BLaER1 (cell line): ENCODE results near the gene NAV2.
A peak's percentile ranks its signal among the peaks of the same experiment; 100 is the strongest.

Source experiments
- H3K27ac ChIP-seq: shearing (Covaris generic); formaldehyde crosslinking; 2 replicates; pipeline ENCODE4 v1.8.1; 2022
- H3K27me3 ChIP-seq: shearing (Covaris generic); formaldehyde crosslinking; 2 replicates; pipeline ENCODE4 v1.8.1; 2022
- H3K36me3 ChIP-seq: shearing (Covaris generic); formaldehyde crosslinking; 2 replicates; pipeline ENCODE4 v1.8.1; 2022
- H3K4me1 ChIP-seq: shearing (Covaris generic); formaldehyde crosslinking; 2 replicates; pipeline ENCODE4 v1.8.1; 2022
- H3K4me2 ChIP-seq: shearing (Covaris generic); formaldehyde crosslinking; 2 replicates; pipeline ENCODE4 v1.8.1; 2022
- H3K4me3 ChIP-seq: shearing (Covaris generic); formaldehyde crosslinking; 2 replicates; pipeline ENCODE4 v1.8.1; 2022
- H3K9ac ChIP-seq: shearing (Covaris generic); formaldehyde crosslinking; 2 replicates; pipeline ENCODE4 v1.8.1; 2022
- H3K9me3 ChIP-seq: shearing (Covaris generic); formaldehyde crosslinking; 2 replicates; pipeline ENCODE4 v1.8.1; 2022
- H4K20me1 ChIP-seq: shearing (Covaris generic); formaldehyde crosslinking; 2 replicates; pipeline ENCODE4 v1.8.1; 2022
- Cebpa-rat ChIP-seq: shearing (Covaris generic); IDR thresholded peaks from 2 replicates; pipeline ENCODE4 v1.8.1; 2022

The NAV2 gene

GRCh38 chr11:20013346-20014066, 300.9 kb downstream of the NAV2 start:
- H3K4me1 ChIP-seq: peaks cover 23% of the 10 kb centered on the region
- no peaks in the 10 kb centered on the region for H4K20me1 ChIP-seq
- H3K4me2 ChIP-seq: peak overlapping the region; percentile 18; the same call in 1 of the 2 replicates
- H3K27ac ChIP-seq: no peak overlapping the region
- no peaks in the 10 kb centered on the region for H3K27me3 ChIP-seq
- H3K4me3 ChIP-seq: no peak overlapping the region
- TF ChIP-seq Cebpa-rat: no peak
- H3K9me3 ChIP-seq: no peaks in the 10 kb centered on the region
- H3K9ac ChIP-seq: no peak overlapping the region
- no peaks in the 10 kb centered on the region for H3K36me3 ChIP-seq

DNA sequence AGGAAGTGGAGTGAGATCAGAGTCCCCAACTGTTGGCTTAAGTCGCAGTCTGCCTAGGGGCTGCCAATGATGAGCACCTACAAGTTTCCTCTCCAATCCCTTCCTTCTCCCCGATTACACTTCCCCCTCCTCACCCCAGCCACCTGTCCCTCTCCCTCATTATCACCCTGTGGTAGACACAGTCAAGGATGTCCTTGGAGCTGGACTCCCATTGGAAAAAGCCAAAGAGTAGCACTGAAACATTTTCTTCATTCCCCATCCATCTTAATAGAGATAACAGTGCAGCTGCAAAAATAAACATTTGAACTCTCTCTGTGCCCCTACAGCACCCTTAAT, 301.4 kb downstream of the NAV2 start:
- H3K27me3 ChIP-seq: no peaks in the 10 kb centered on the region
- no peak for TF ChIP-seq Cebpa-rat
- H4K20me1 ChIP-seq: no peaks in the 10 kb centered on the region
- no peak overlapping the region for H3K4me3 ChIP-seq
- H3K9ac ChIP-seq: no peak overlapping the region
- H3K9me3 ChIP-seq: no peaks in the 10 kb centered on the region
- H3K27ac ChIP-seq: no peak overlapping the region
- peaks cover 18% of the 10 kb centered on the region for H3K4me1 ChIP-seq
- no peaks in the 10 kb centered on the region for H3K36me3 ChIP-seq
- H3K4me2 ChIP-seq: peak overlapping the region; percentile 18; the same call in 1 of the 2 replicates

- Histone ChIP-seq H4K20me1 (no peaks in the 10 kb centered on the region), H3K36me3 (no peaks in the 10 kb centered on the region), H3K4me1 (peaks cover 7% of the 10 kb centered on the region; the same call in 1 of the 2 replicates), H3K4me3 (no peak overlapping the region), H3K27ac (no peak overlapping the region), H3K27me3 (no peaks in the 10 kb centered on the region), H3K9me3 (no peaks in the 10 kb centered on the region), H3K4me2 (no peak overlapping the region), H3K9ac (no peak overlapping the region)
- no peak for TF ChIP-seq Cebpa-rat
These were observed 302.5 kb downstream of the NAV2 start for GRCh38 chr11:20015101-20015500.

GRCh38 chr11:20015529-20016427, 303.1 kb downstream of the NAV2 start:
- TF ChIP-seq Cebpa-rat: no peak
- H3K27ac ChIP-seq: no peak overlapping the region

DNA sequence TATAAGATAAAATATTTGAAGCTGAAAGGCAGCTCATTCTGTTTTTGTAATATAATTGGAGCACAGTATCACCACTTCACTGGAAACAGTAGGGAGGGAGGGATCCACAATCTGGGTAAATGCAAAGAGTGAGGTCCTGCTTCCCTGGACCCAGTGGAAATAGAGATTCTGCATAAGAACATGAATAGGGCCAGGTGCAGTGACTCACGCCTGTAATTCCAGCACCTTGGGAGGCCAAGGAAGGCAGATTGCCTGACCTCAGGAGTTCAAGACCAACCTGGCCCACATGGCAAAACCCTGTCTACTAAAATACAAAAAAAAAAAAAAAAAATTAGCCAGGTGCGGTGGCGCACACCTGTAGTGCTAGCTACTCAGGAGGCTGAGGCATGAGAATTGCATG, 303.9 kb downstream of the NAV2 start:
- H4K20me1 ChIP-seq: no peaks in the 10 kb centered on the region
- no peak for TF ChIP-seq Cebpa-rat
- H3K4me3 ChIP-seq: no peak overlapping the region
- no peaks in the 10 kb centered on the region for H3K27me3 ChIP-seq
- H3K9ac ChIP-seq: no peak overlapping the region
- H3K9me3 ChIP-seq: no peaks in the 10 kb centered on the region
- no peak overlapping the region for H3K27ac ChIP-seq
- H3K4me1 ChIP-seq: peaks cover 6% of the 10 kb centered on the region; the same call in 1 of the 2 replicates
- no peak overlapping the region for H3K4me2 ChIP-seq
- no peaks in the 10 kb centered on the region for H3K36me3 ChIP-seq

More at GRCh38 chr11:20015529-20016427, 303.1 kb downstream of the NAV2 start:
- Histone ChIP-seq H3K4me1 (peaks cover 6% of the 10 kb centered on the region; the same call in 1 of the 2 replicates), H3K36me3 (no peaks in the 10 kb centered on the region), H4K20me1 (no peaks in the 10 kb centered on the region), H3K9me3 (no peaks in the 10 kb centered on the region), H3K4me3 (no peak overlapping the region), H3K27me3 (no peaks in the 10 kb centered on the region), H3K4me2 (no peak overlapping the region), H3K9ac (no peak overlapping the region)

DNA sequence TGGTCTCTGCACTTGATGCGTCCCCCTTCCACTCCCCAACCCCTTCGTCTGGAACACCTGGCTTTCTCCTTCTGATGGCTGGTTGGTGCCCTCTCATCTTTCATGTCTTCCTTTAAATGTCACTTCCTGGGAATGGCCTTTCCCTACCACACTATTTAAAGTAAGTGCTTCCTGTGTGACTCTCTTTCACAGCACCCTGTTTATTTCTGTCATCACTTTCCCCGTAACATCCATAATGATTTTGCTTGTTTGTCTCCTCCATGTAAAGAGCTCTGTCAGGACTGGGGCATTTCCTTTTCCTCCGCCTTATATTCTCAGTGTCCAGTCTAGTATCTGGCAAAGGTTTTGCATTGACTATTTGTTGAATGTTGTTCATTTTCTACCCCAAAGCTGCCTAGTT, 304.7 kb downstream of the NAV2 start:
- Histone ChIP-seq H3K4me1 (peaks cover 13% of the 10 kb centered on the region), H4K20me1 (no peaks in the 10 kb centered on the region), H3K9ac (no peak overlapping the region), H3K36me3 (no peaks in the 10 kb centered on the region), H3K27me3 (no peaks in the 10 kb centered on the region), H3K27ac (no peak overlapping the region), H3K9me3 (no peaks in the 10 kb centered on the region), H3K4me3 (no peak overlapping the region), H3K4me2 (no peak overlapping the region)
- TF ChIP-seq Cebpa-rat: no peak

DNA sequence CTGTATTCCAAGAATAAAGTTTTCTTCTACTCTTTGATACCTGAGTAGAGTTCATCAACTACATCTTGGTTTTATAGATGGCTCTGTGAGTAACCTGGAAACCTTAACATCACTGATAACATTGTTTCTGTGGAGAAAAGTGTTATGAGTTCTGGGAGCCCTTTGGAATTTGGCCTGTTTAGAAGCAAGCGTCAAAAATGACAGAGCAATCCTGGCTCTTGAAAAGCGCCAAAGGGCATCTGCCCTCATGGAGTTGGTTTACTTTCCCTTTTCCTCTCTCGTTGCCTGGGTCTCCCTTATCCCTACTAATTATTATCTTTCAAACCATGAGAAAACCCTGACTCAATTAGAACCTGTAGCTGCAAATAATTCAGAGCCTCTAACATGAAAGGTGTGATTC, 307.6 kb downstream of the NAV2 start:
- no peaks in the 10 kb centered on the region for H3K36me3 ChIP-seq
- no peaks in the 10 kb centered on the region for H4K20me1 ChIP-seq
- no peak overlapping the region for H3K4me2 ChIP-seq
- H3K9me3 ChIP-seq: no peaks in the 10 kb centered on the region
- H3K9ac ChIP-seq: no peak overlapping the region
- TF ChIP-seq Cebpa-rat: no peak
- no peak overlapping the region for H3K27ac ChIP-seq
- H3K27me3 ChIP-seq: no peaks in the 10 kb centered on the region
- H3K4me3 ChIP-seq: no peak overlapping the region
- peaks cover 27% of the 10 kb centered on the region for H3K4me1 ChIP-seq

GRCh38 chr11:20020716-20021115, 308.1 kb downstream of the NAV2 start:
- TF ChIP-seq Cebpa-rat: no peak
- H3K4me2 ChIP-seq: no peak overlapping the region
- no peak overlapping the region for H3K27ac ChIP-seq
- H3K9ac ChIP-seq: no peak overlapping the region
- H3K27me3 ChIP-seq: no peaks in the 10 kb centered on the region
- H3K4me1 ChIP-seq: peaks cover 32% of the 10 kb centered on the region
- no peak overlapping the region for H3K4me3 ChIP-seq
- no peaks in the 10 kb centered on the region for H3K36me3 ChIP-seq
- no peaks in the 10 kb centered on the region for H4K20me1 ChIP-seq
- H3K9me3 ChIP-seq: no peaks in the 10 kb centered on the region

DNA sequence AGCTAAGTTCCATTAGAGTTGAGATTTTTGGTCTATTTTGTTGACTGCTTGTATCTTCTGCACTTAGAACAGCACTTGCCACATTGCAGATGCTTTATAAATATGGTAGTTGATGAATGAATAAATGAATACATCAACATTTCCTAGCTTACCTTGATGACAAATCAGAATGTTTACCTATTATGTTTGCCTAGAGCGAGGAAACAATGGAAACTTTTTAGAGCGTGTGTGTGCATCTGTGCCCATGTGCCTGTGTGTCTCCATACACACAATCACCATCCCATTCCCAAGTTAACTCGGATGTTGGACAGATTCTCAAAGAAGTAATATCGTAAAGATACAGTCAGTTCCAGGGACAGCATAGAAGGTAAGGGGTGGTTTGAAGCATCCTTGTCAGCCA, 308.6 kb downstream of the NAV2 start:
- no peak overlapping the region for H3K27ac ChIP-seq
- peaks cover 37% of the 10 kb centered on the region for H3K4me1 ChIP-seq
- H3K4me2 ChIP-seq: no peak overlapping the region
- no peaks in the 10 kb centered on the region for H4K20me1 ChIP-seq
- H3K9ac ChIP-seq: no peak overlapping the region
- no peak for TF ChIP-seq Cebpa-rat
- no peaks in the 10 kb centered on the region for H3K27me3 ChIP-seq
- no peaks in the 10 kb centered on the region for H3K9me3 ChIP-seq
- no peak overlapping the region for H3K4me3 ChIP-seq
- no peaks in the 10 kb centered on the region for H3K36me3 ChIP-seq

GRCh38 chr11:20021771-20022362, 309.2 kb downstream of the NAV2 start:
- H3K4me3 ChIP-seq: no peak overlapping the region
- peaks cover 40% of the 10 kb centered on the region for H3K4me1 ChIP-seq
- H3K27me3 ChIP-seq: no peaks in the 10 kb centered on the region
- H3K36me3 ChIP-seq: no peaks in the 10 kb centered on the region
- H3K9ac ChIP-seq: no peak overlapping the region
- no peak overlapping the region for H3K27ac ChIP-seq
- TF ChIP-seq Cebpa-rat: no peak
- no peaks in the 10 kb centered on the region for H3K9me3 ChIP-seq
- H4K20me1 ChIP-seq: no peaks in the 10 kb centered on the region
- H3K4me2 ChIP-seq: peak overlapping the region; percentile 21; the same call in 1 of the 2 replicates
